Measurements from ENCODE around the gene AMIGO2. TPM values are rescaled to one million over a fixed set of nuclear protein-coding genes. Genes with fewer than 3 reads are reported as not detected.
"Not testable (repeated sequence)": the region's sequence is repeated elsewhere in the genome, so short reads cannot be mapped to it uniquely, and the experiment has no call there.

Gene AMIGO2, protein sequence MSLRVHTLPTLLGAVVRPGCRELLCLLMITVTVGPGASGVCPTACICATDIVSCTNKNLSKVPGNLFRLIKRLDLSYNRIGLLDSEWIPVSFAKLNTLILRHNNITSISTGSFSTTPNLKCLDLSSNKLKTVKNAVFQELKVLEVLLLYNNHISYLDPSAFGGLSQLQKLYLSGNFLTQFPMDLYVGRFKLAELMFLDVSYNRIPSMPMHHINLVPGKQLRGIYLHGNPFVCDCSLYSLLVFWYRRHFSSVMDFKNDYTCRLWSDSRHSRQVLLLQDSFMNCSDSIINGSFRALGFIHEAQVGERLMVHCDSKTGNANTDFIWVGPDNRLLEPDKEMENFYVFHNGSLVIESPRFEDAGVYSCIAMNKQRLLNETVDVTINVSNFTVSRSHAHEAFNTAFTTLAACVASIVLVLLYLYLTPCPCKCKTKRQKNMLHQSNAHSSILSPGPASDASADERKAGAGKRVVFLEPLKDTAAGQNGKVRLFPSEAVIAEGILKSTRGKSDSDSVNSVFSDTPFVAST
- 1 to 10 TPM; 1.7 to 9.6 TPM for total RNA-seq
- long read RNA-seq, transcript AMIGO2-201 (2 exons, 3,763 nt): major isoform, 5 of 6 reads
- long read RNA-seq, partial matches to known transcripts: 0 of 6 reads
- long read RNA-seq, other reads (novel, unspliced or antisense): 1 of 6 reads

- DNase-seq (peak; percentile 71 to 79), ATAC-seq (peak; percentile 84)
- intact Hi-C loops (cut with DNase I, micrococcal nuclease): no loop called here
Observed at GRCh38 chr12:47079468-47079980, at the start of gene AMIGO2, which contains the start of gene PCED1B. AMIGO2 (minus strand) TSS chr12:47079959; CDS start chr12:47079002, 957 bp downstream. PCED1B (plus strand) TSS chr12:47079621; CDS start chr12:47235064, 155,443 bp downstream.

DNA sequence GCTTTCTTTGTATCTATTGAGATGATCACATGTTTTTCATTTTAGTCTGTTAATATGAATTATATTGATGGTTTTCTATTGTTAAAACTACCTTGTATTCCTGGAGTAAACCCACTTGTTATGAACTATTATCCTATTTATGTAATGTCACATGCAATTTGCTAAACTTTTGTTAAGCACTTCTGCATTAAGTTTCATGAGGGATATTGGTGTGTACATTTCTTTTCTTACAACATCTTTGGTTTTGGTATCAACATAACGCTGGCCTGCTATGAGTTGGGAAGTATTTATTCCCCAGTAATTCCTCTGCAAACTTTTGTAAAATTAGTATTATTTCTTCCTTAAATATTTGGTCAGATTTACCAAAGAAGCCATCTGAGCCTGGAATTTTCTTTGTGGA, 46.5 kb upstream of the AMIGO2 start:
- ATAC-seq (no peak), DNase-seq (no peak)
- intact Hi-C loops (cut with DNase I, micrococcal nuclease): no loop called here

DNA sequence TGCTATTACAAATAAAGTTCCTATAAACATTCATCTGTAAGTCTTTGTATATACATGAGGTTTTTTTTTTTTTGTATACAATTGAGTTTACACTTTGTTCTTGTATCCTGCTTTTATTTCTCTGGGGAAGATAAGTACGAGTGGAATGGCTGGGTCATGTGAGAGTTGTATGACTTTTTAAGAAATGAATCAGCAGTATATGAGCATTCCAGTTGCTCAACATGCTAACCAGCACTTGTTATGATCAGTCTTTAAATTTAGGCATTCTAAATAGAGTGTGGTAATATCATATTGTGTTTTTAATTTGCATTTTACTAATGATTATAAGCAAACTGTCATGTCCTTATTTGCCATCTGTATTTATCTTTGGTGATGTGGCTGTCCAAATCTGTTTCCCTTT, 44.7 kb upstream of the AMIGO2 start:
- intact Hi-C loops (cut with DNase I, micrococcal nuclease): no loop called here
- no peak for DNase-seq
- no peak for ATAC-seq

DNA sequence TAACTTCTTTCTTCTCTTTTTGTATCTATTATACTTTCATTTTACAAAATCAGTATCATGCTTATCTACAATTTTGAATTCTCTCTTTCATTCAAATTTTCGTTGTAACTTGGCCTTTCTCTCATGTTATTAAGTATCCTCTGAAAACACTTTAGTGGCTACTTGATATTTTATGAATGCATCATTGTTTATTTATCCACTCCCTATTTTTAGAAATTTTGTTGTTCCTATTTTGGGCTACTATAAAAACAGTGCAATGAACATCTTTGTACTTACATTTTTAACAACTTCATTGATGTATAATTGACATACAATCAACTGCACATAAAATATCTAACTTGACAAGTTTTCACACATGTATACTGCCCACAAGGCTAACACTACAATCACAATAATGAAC, 44.0 kb upstream of the AMIGO2 start:
- DNase-seq (no peak), ATAC-seq (no peak)
- intact Hi-C loops (cut with DNase I, micrococcal nuclease): no loop called here

DNA sequence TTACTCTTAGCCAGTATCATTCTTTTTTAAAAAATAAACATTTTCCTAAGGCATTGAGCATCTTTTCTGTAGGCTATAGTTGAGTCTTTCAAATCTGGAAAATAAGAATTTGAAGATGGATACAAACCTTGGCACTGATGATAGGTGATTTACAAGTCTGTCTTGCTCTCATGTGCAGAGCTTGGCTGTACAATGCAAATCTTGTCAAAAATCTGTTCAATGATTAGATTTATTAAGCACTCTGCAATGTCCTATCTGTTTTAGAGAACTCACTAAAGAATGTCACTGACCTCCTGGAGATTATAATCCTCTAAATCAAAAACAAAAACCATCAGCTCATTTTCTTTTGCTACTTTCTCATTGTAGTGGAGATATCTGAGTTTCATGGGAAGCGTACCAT, 42.8 kb upstream of the AMIGO2 start:
- no peak for ATAC-seq
- no peak for DNase-seq
- intact Hi-C loops (cut with DNase I, micrococcal nuclease): no loop called here

- ATAC-seq (no peak), DNase-seq (no peak)
- intact Hi-C loops (cut with DNase I, micrococcal nuclease): no loop called here
Observed at GRCh38 chr12:47121146-47121545, 41.4 kb upstream of the AMIGO2 start.

DNA sequence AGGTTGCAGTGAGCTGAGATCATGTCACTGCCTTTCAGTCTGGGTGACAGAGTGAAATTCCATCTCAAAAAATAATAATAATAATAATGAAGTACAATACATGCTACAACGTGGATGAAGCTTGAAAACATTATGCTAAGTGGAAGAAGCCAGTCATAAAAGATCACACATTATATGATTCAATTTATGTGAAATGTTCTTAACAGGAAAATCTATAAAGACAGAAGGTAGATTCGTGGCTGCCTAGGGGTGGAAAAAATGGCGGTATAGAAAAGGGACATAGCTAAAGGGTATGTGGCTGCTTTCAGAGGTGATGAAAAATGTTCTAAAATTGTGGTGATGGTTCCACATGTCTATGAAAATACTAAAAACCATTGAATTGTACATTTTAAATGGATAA, 41.0 kb upstream of the AMIGO2 start:
- no peak for DNase-seq
- intact Hi-C loops (cut with DNase I, micrococcal nuclease): no loop called here
- ATAC-seq: no peak

DNA sequence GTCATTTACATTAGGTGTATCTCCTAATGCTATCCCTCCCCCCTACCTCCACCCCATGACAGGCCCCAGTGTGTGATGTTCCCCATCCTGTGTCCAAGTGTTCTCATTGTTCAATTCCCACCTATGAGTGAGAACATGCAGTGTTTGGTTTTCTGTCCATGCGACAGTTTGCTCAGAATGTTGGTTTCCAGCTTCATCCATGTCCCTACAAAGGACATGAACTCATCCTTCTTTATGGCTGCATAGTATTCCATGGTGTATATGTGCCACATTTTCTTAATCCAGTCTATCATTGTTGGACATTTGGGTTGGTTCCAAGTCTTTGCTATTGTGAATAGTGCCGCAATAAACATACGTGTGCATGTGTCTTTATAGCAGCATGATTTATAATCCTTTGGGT, 37.5 kb upstream of the AMIGO2 start:
- ATAC-seq; DNase-seq; intact Hi-C loops (cut with DNase I, micrococcal nuclease): not testable (repeated sequence)

DNA sequence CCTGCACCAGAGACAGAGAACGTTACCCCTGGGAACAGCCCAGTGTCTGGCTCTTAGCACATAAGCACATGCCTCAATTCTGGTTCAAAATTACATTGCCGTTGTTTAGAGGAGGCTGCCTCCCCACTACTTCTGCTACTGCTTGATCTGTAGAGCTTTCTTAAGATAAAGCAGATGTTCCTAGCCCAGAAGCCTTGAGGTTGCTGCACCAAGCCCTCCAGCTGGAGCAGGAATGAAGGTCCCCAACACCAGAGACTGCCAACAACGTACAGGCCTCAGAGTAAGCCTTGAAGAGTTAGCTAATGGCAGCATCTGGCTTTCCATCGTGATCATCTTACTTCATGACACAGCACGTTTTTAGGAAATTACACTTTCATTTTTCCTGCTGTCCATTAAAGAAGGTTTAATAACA, 34.7 kb upstream of the AMIGO2 start:
- ATAC-seq (no peak), DNase-seq (no peak)
- intact Hi-C loops (cut with DNase I, micrococcal nuclease): no loop called here

- DNase-seq (no peak), ATAC-seq (no peak)
- intact Hi-C loops (cut with DNase I, micrococcal nuclease): no loop called here
Observed at GRCh38 chr12:47112679-47113078, 32.9 kb upstream of the AMIGO2 start.

GRCh38 chr12:47111854-47112253, 32.1 kb upstream of the AMIGO2 start:
- no peak for DNase-seq

DNA sequence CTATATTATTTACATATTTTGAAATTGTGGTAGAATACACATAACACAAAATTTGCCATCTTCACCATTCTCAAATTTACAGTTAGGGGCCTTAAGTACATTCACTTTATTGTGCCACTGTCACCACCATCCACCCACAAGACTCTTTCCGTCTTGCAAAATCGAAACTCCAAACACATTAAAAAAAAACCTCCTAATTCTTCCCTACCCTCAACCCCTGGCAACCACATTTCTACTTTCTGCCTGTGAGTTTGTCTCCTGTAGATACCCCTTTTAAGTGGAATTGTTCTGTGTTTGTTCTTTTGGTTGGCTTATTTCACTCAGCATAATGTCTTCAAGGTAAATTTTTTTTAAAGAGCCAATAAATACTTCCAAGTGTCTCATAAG, 31.6 kb upstream of the AMIGO2 start:
- no peak for ATAC-seq
- intact Hi-C loops (cut with DNase I, micrococcal nuclease): no loop called here
- no peak for DNase-seq

More at GRCh38 chr12:47111854-47112253, 32.1 kb upstream of the AMIGO2 start:
- no peak for ATAC-seq
- intact Hi-C loops (cut with DNase I, micrococcal nuclease): no loop called here

GRCh38 chr12:47110718-47111391, 31.1 kb upstream of the AMIGO2 start:
- DNase-seq (no peak), ATAC-seq (no peak)
- intact Hi-C loops (cut with DNase I, micrococcal nuclease): no loop called here

DNA sequence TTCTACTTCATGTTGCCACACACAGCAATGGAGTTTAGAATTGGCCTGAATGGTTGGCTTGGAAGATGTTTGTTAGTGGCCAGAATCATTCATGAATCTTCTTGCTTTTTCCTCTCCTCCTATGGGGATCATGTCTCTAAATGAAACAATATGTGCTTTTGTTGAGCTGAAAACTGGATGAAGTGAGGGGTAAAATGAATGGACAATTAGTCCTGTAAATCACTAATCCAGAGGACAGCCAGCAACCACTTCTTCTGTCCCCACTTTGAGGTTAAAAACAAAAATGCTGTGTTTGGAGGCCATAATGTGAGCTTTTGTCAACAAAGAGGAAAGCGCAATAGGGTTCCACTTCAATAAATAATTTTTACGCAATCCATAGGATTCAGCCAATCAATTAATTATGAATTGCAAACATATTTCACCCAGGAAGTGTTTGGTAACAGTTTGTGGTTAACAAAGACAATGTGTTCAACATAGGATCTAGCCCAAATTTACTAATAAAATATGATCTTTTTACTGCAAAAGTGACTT, 30.3 kb upstream of the AMIGO2 start:
- DNase-seq (no peak), ATAC-seq (no peak)
- intact Hi-C loops (cut with DNase I, micrococcal nuclease): no loop called here

- DNase-seq (no peak), ATAC-seq (no peak)
- intact Hi-C loops (cut with DNase I, micrococcal nuclease): no loop called here
Observed at GRCh38 chr12:47107926-47108325, 28.2 kb upstream of the AMIGO2 start.

DNA sequence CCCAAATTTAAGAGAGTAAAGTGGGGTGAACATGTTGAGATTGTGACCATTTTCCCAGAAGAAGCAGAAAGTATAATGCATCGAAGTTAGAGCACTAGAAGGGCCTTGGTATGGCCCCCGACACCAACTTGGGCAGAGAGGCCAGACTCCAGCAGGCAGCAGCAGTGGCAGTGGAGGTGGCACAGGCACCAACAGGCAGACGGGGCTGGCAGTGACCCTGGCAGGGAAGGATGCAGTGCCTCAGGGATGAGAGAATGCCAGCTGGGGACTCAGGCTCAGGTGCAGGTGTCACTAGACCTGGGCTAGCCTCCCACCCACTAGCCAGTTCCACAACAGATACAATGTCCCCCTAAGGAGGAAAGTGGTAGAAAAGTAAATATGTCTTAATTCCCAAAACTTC, 27.7 kb upstream of the AMIGO2 start:
- DNase-seq (no peak), ATAC-seq (no peak)
- intact Hi-C loops (cut with DNase I, micrococcal nuclease): no loop called here

DNA sequence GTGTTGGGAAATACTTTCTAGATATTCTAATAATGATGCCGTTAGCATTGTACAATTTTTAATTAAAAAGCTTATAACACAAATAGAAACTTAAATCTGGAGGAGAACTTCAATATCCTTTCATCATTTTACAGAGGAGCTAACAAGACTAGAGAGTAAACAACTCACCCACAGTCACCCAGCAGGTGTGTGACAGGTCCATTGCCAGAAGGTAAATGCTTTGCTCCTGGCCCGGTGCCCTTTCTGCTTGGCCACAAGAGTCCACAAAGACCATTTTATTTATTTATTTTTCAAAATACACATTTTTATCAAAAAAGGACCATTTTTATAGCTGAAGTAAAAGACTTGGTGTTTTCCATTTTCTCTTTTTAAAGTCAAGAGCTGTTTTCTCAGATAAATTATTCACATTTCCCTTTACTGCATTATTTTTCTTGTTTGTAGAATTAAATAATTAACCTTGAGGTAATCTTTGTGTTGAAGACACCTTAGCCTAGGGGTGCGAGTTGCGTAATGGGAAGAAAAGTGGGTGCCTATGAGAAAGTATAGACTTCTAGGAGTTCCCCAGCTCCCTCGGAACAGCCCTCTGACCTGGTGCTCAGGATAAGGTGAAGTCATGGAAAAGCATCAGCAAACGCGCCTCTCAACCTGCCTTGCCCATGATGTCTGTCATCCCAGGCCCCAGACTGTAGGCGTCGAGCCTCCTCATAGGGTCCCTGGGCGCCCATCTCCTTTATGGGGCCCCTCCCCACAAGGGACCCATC, 26.3 kb upstream of the AMIGO2 start:
- intact Hi-C loops (cut with DNase I, micrococcal nuclease): no loop called here
- DNase-seq (peak; percentile 31 to 56), ATAC-seq (peak; percentile 72)

DNA sequence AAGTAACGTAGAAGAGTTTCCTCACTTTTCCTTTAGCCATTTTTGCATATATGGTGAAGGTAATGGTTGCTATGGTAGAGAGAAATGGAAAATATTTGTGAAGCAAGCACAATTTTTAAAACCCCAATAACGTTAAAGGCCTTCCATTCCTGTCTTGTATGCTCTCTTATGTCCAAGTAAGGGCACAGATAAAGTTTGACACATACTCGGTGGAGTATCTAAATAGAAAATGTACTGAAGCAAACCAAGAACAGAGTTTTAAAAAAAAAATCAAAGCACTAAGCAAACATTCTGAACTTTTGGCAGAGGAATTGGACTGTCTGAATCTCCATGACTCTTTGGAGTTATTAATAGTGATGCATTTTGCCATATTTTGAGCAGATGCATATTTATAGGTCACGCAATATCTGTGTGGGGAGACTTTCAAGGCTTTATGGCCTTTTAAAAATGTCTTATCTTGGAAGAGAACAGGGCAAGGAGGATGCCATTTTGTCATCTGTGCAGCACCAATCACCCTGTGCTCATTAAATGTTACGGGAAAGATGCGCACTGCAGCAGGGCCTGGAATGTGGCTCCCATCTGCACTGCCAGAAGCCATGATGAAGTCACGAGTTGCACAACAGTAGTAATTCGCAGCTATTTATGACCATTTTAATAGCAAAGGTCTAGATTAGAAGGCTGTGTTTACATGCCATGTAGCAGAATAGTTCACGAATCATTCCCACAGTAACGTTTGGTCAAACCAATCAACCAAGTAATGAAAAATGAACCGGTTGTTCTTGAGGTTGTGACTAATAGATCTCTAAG, 23.3 kb upstream of the AMIGO2 start:
- ATAC-seq (peak; percentile 15), DNase-seq (peak in 1 of 2 donors; percentile 41)
- intact Hi-C loops (cut with DNase I, micrococcal nuclease): no loop called here
